Measurements from ENCODE around the gene ZFP1.

DNA sequence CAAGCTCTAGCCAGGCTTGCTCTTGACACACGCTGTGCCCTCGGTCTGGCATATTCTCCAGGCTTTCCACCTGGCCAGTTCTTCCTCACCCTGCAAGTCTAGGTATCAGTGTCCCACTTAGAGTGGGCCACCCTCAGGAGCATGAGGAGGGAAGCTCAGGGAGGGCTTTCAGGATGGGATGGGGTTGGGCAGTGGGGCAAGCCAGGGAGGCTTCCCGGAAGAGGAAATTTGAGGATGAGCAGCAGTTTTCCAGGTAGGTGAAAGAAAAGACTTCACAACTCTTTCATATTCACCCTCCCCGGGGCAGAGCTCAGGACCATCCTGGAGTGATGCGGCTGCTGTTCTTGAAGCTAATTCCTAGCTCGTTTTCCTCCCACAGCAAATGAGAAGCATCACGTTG lies 17.2 kb upstream of the ZFP1 start:
- TF ChIP-seq, protein P1, sequence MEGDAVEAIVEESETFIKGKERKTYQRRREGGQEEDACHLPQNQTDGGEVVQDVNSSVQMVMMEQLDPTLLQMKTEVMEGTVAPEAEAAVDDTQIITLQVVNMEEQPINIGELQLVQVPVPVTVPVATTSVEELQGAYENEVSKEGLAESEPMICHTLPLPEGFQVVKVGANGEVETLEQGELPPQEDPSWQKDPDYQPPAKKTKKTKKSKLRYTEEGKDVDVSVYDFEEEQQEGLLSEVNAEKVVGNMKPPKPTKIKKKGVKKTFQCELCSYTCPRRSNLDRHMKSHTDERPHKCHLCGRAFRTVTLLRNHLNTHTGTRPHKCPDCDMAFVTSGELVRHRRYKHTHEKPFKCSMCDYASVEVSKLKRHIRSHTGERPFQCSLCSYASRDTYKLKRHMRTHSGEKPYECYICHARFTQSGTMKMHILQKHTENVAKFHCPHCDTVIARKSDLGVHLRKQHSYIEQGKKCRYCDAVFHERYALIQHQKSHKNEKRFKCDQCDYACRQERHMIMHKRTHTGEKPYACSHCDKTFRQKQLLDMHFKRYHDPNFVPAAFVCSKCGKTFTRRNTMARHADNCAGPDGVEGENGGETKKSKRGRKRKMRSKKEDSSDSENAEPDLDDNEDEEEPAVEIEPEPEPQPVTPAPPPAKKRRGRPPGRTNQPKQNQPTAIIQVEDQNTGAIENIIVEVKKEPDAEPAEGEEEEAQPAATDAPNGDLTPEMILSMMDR (IDR thresholded peaks at IDR 0.05; ENCODE audit: borderline replicate concordance, extremely low read depth, low read length, poor library complexity, severe bottlenecking): no peak
- TF ChIP-seq EZH2 (IDR thresholded peaks at IDR 0.05; ENCODE audit: borderline replicate concordance, low read depth, low read length, severe bottlenecking): no peak
